ENCODE measurements around the gene LILRA1.
"Not testable (repeated sequence)": the region's sequence is repeated elsewhere in the genome, so short reads cannot be mapped to it uniquely, and the experiment has no call there.

LILRA1 gene

DNA sequence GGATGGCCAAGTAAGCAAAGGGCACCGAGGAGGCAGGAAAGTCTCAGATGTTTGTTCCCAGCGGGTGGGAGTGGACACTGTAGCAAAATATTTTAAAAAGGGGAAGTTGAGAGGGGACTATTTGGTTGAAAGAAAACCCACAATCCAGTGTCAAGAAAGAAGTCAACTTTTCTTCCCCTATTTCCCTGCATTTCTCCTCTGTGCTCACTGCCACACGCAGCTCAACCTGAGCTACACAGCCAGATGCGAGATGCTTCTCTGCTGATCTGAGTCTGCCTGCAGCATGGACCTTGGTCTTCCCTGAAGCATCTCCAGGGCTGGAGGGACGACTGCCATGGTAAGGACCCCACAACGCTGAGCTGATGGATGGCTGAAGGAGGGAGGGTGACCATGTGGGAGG, at the start of gene LILRA1:
LILRA1 (plus strand) TSS at position 188 of the 400 bp plus-strand sequence. CDS start 613 bp downstream, outside the sequence.
- H3K27ac ChIP-seq; H3K27me3 ChIP-seq (ENCODE audit: control insufficient read depth, insufficient read depth, low read length): not testable (repeated sequence)

DNA sequence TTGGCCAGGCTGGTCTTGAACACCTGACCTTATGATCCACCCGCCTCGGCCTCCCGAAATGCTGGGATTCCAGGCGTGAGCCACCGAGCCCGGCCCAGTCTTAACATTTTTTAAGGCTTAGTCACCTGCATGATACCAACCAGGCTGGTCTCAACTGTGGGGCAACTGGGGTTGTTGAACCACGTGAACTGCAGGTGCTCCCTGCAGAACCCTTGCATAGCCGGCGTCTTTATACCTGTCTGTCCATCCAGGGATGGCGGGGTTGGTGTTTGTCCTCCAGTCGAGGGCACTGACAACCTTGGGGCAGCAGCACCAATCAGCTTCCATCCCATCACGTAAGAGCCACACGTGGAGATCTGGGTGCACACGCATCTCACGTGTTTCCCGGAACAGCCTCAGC, 44.6 kb upstream of the LILRA1 start:
- Histone ChIP-seq H3K9me3 (ENCODE audit: control insufficient read depth, low read length) (no peaks in the 10 kb centered on the region), H3K4me1 (no peaks in the 10 kb centered on the region), H3K36me3 (ENCODE audit: control insufficient read depth, insufficient read depth, low read length) (no peaks in the 10 kb centered on the region), H3K9ac (no peak overlapping the region), H3K4me3 (ENCODE audit: low read depth, low read length) (no peak overlapping the region), H3K79me2 (no peaks in the 10 kb centered on the region), H3K27me3 (ENCODE audit: control insufficient read depth, insufficient read depth, low read length) (no peaks in the 10 kb centered on the region), H3K4me2 (ENCODE audit: low read length) (no peak overlapping the region), H3K27ac (no peak overlapping the region), H2AFZ (no peak overlapping the region)
- TF ChIP-seq, protein P1, sequence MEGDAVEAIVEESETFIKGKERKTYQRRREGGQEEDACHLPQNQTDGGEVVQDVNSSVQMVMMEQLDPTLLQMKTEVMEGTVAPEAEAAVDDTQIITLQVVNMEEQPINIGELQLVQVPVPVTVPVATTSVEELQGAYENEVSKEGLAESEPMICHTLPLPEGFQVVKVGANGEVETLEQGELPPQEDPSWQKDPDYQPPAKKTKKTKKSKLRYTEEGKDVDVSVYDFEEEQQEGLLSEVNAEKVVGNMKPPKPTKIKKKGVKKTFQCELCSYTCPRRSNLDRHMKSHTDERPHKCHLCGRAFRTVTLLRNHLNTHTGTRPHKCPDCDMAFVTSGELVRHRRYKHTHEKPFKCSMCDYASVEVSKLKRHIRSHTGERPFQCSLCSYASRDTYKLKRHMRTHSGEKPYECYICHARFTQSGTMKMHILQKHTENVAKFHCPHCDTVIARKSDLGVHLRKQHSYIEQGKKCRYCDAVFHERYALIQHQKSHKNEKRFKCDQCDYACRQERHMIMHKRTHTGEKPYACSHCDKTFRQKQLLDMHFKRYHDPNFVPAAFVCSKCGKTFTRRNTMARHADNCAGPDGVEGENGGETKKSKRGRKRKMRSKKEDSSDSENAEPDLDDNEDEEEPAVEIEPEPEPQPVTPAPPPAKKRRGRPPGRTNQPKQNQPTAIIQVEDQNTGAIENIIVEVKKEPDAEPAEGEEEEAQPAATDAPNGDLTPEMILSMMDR (IDR thresholded peaks at IDR 0.05) = no peak

More for the DNA sequence above, at the start of gene LILRA1:
- not testable (repeated sequence) for H3K9ac ChIP-seq; H2AFZ ChIP-seq; H3K4me3 ChIP-seq (ENCODE audit: low read depth, low read length); H3K4me1 ChIP-seq; H3K36me3 ChIP-seq (ENCODE audit: control insufficient read depth, insufficient read depth, low read length); H3K79me2 ChIP-seq; H3K4me2 ChIP-seq (ENCODE audit: low read length); H3K9me3 ChIP-seq (ENCODE audit: control insufficient read depth, low read length)

- no peaks in the 10 kb centered on the region for H3K79me2 ChIP-seq
- H2AFZ ChIP-seq = no peak overlapping the region
- H3K27ac ChIP-seq = no peak overlapping the region
- H3K4me2 ChIP-seq (ENCODE audit: low read length) = no peak overlapping the region
- H3K4me1 ChIP-seq = no peaks in the 10 kb centered on the region
- H3K9me3 ChIP-seq (ENCODE audit: control insufficient read depth, low read length) = no peaks in the 10 kb centered on the region
- TF ChIP-seq, protein P1 (IDR thresholded peaks at IDR 0.05) = no peak
- no peaks in the 10 kb centered on the region for H3K27me3 ChIP-seq (ENCODE audit: control insufficient read depth, insufficient read depth, low read length)
- no peak overlapping the region for H3K9ac ChIP-seq
- no peaks in the 10 kb centered on the region for H3K36me3 ChIP-seq (ENCODE audit: control insufficient read depth, insufficient read depth, low read length)
- no peak overlapping the region for H3K4me3 ChIP-seq (ENCODE audit: low read depth, low read length)
Measured at GRCh38 chr19:54549224-54549623, 44.2 kb upstream of the LILRA1 start.

- Histone ChIP-seq H3K27ac (no peak overlapping the region), H3K9me3 (ENCODE audit: control insufficient read depth, low read length) (no peaks in the 10 kb centered on the region), H3K79me2 (no peaks in the 10 kb centered on the region), H2AFZ (no peak overlapping the region), H3K27me3 (ENCODE audit: control insufficient read depth, insufficient read depth, low read length) (no peaks in the 10 kb centered on the region), H3K36me3 (ENCODE audit: control insufficient read depth, insufficient read depth, low read length) (no peaks in the 10 kb centered on the region), H3K4me2 (ENCODE audit: low read length) (no peak overlapping the region), H3K4me1 (no peaks in the 10 kb centered on the region), H3K4me3 (ENCODE audit: low read depth, low read length) (no peak overlapping the region), H3K9ac (no peak overlapping the region)
- TF ChIP-seq, protein P1 (IDR thresholded peaks at IDR 0.05) = no peak
Measured at GRCh38 chr19:54551293-54551692, 42.1 kb upstream of the LILRA1 start.

DNA sequence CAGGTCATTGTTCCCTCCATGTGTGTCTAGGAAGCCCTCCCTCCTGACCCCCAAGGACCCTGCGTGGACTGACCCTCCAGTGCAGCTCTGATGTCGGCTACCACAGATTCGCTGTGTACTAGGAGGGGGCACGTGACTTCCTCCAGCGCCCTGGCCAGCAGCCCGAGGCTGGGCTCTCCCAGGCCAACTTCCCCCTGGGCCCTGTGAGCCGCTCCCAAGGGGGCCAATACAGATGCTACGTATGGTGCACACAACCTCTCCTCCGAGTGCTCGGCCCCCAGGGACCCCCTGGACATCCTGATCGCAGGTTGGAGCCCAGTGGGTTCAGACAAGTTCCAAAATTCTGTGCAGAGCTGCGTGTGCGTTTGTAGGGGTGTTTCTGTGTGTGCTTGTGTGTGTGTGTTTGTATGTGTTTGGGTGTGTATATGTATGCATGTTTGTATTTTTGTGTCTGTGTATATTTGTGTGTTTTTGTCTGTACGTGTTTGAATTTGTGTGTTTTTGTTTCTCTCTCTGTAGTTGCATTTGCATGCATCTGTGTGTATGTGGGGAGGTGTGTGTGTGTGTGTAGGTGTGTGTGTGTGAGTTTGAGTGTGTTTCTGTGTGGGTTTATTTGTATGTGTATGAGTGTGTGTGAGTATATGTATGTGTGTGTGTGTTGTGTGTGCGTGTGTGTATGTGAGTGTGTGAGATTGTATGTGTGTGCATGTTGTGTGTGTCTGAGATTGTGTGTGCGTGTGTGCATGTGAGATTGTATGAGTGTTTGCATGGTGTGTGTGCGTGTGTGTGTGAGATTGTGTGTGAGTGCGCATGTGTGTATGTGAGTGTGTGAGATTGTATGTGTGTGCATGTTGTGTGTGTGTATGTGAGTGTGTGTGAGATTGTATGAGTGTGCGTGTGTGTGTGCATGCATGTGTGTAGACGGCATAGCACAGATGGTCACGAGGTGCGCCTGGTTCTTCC, 41.2 kb upstream of the LILRA1 start:
- H2AFZ ChIP-seq = no peak overlapping the region
- H3K79me2 ChIP-seq = no peaks in the 10 kb centered on the region
- TF ChIP-seq, protein P1 (IDR thresholded peaks at IDR 0.05) = no peak
- no peaks in the 10 kb centered on the region for H3K9me3 ChIP-seq (ENCODE audit: control insufficient read depth, low read length)
- H3K27me3 ChIP-seq (ENCODE audit: control insufficient read depth, insufficient read depth, low read length) = no peaks in the 10 kb centered on the region
- H3K4me2 ChIP-seq (ENCODE audit: low read length) = no peak overlapping the region
- H3K27ac ChIP-seq = no peak overlapping the region
- H3K36me3 ChIP-seq (ENCODE audit: control insufficient read depth, insufficient read depth, low read length) = no peaks in the 10 kb centered on the region
- no peak overlapping the region for H3K9ac ChIP-seq
- no peak overlapping the region for H3K4me3 ChIP-seq (ENCODE audit: low read depth, low read length)
- H3K4me1 ChIP-seq = no peaks in the 10 kb centered on the region

Measured in parathyroid adenoma (tissue), 2 donors.